B cell (primary cell): ENCODE data around the gene SPOP. TPM values are rescaled to one million over a fixed set of nuclear protein-coding genes. Genes with fewer than 3 reads are reported as not detected.

Experiments used
- ATAC-seq: fragments of 200-7000 bp; cut with Tn5 transposase; one replicate; pipeline ENCODE4 v1.10.0; 2021; ENCODE audit warnings: low read depth, mild to moderate bottlenecking, moderate number of reproducible peaks, moderate library complexity
- CTCF ChIA-PET: fragments of 350-600 bp; sonication (Branson Sonifier 250); formaldehyde crosslinking; loops from one replicate; lab custom pipeline; 2021; ENCODE audit warnings: antibody characterized with exemption, inconsistent platforms; lab: Charles Lee
- POLR2A ChIA-PET: fragments of 350-600 bp; sonication (Branson Sonifier 250); formaldehyde crosslinking; loops from one replicate; lab custom pipeline; 2021; ENCODE audit warnings: antibody characterized with exemption; lab: Charles Lee
- DNase-seq: peaks from one replicate; pipeline ENCODE4 v3.0.0; 2013
- H2AFZ ChIP-seq: 2 replicates; pipeline ENCODE4 v1.6.1; 2012; ENCODE audit warnings: mild to moderate bottlenecking, low read depth, low read length; ENCODE audit not compliant: insufficient read depth, poor library complexity, severe bottlenecking
- H3K27ac ChIP-seq, 2 donors: 1 replicate in 1 of 2; 2 replicates in 1 of 2; pipeline ENCODE4 v1.5.1; 2012 to 2013; ENCODE audit warnings: low read length in 2 of 2, mild to moderate bottlenecking in 2 of 2, moderate library complexity in 1 of 2
- H3K27me3 ChIP-seq, 4 experiments: fragments of 200-600 bp in 1 of 4; sonication (generic) in 1 of 4; replicated peaks in 1 of 4; 1 replicate in 2 of 4; 2 replicates in 2 of 4; pipeline versions ENCODE4 v1.6.1 to v1.7.0; 2013 to 2016; ENCODE audit warnings: low read length in 3 of 4, mild to moderate bottlenecking in 2 of 4, mixed read lengths in 1 of 4, moderate library complexity in 1 of 4; ENCODE audit not compliant: insufficient read depth in 4 of 4, control insufficient read depth in 3 of 4; ENCODE audit errors: control extremely low read depth in 1 of 4
- H3K36me3 ChIP-seq, 2 experiments: replicated peaks in 1 of 2; 1 replicate in 1 of 2; 2 replicates in 1 of 2; pipeline versions ENCODE4 v1.6.1 to v1.7.1; 2013; ENCODE audit warnings: low read length in 1 of 2; ENCODE audit not compliant: insufficient read depth in 2 of 2, control insufficient read depth in 1 of 2; ENCODE audit errors: control extremely low read depth in 1 of 2, extremely low read depth in 1 of 2
- H3K4me1 ChIP-seq, 2 donors: fragments of 200-600 bp in 1 of 2; sonication (generic) in 1 of 2; 1 replicate in 1 of 2; 2 replicates in 1 of 2; pipeline versions ENCODE4 v1.5.1 to v1.6.1; 2013 to 2017; ENCODE audit warnings: low read length in 2 of 2; ENCODE audit not compliant: control insufficient read depth in 2 of 2, insufficient read depth in 2 of 2
- H3K4me2 ChIP-seq: replicated peaks from 2 replicates; pipeline ENCODE3; 2012; ENCODE audit warnings: mild to moderate bottlenecking, low read depth, low read length; ENCODE audit not compliant: poor library complexity, severe bottlenecking
- H3K4me3 ChIP-seq, 5 experiments: fragments of 200-600 bp in 1 of 5; sonication (generic) in 1 of 5; 1 replicate in 3 of 5; 2 replicates in 2 of 5; pipeline versions ENCODE4 v1.5.1 to v1.7.0; 2011 to 2016; ENCODE audit warnings: low read length in 4 of 5, mild to moderate bottlenecking in 4 of 5, low read depth in 2 of 5, control low read depth in 1 of 5, moderate library complexity in 1 of 5; ENCODE audit not compliant: insufficient read depth in 1 of 5; ENCODE audit errors: control extremely low read depth in 1 of 5, extremely low read depth in 1 of 5
- H3K79me2 ChIP-seq: fragments of 200-600 bp; sonication (generic); one replicate; pipeline ENCODE4 v1.6.0; 2016; ENCODE audit warnings: low read length; ENCODE audit not compliant: control insufficient read depth, insufficient read depth
- H3K9ac ChIP-seq: fragments of 200-600 bp; sonication (generic); 2 replicates; pipeline ENCODE4 v1.6.1; 2017; ENCODE audit warnings: mild to moderate bottlenecking, low read length, moderate library complexity
- H3K9me3 ChIP-seq, 3 donors: one replicate each; pipeline versions ENCODE4 v1.6.1 to v1.7.1; 2013; ENCODE audit warnings: low read length in 2 of 3; ENCODE audit not compliant: control insufficient read depth in 2 of 3, insufficient read depth in 1 of 3; ENCODE audit errors: control extremely low read depth in 1 of 3
- H4K20me1 ChIP-seq: 2 replicates; pipeline ENCODE4 v1.6.0; 2012; ENCODE audit warnings: mild to moderate bottlenecking, low read length; ENCODE audit not compliant: insufficient read depth, control insufficient read depth, poor library complexity, severe bottlenecking
- H3K27ac Mint-ChIP-seq: one replicate; pipeline ENCODE4 v1.8.0; 2021; ENCODE audit warnings: mixed read lengths
- H3K27me3 Mint-ChIP-seq: one replicate; pipeline ENCODE4 v1.8.0; 2021; ENCODE audit warnings: mixed read lengths
- H3K4me1 Mint-ChIP-seq: one replicate; pipeline ENCODE4 v1.8.0; 2021; ENCODE audit warnings: mixed read lengths
- H3K4me3 Mint-ChIP-seq: one replicate; pipeline ENCODE4 v1.8.0; 2021; ENCODE audit warnings: mixed read lengths
- H3K9me3 Mint-ChIP-seq: one replicate; pipeline ENCODE4 v1.8.0; 2022; ENCODE audit warnings: mixed read lengths; ENCODE audit not compliant: insufficient read depth
- EZH2 ChIP-seq: IDR thresholded peaks from 2 replicates; pipeline ENCODE4 v1.6.1; 2012; ENCODE audit warnings: borderline replicate concordance, low read depth, mild to moderate bottlenecking, moderate library complexity, low read length; ENCODE audit not compliant: insufficient read depth, poor library complexity, severe bottlenecking
- WGBS: methylation state at CpG from one replicate; pipeline ENCODE4 v1.1.5; 2013; ENCODE audit warnings: missing lambda C conversion rate; ENCODE audit not compliant: insufficient coverage; 5-methylcytosine and 5-hydroxymethylcytosine counted together
- intact Hi-C: fragments of 100-400 bp; cut with micrococcal nuclease; formaldehyde crosslinking; loops from one replicate; pipeline ENCODE4 v1.10.0; 2022
- polyA plus RNA-seq: library from polyadenylated mRNA; depleted of rRNA; stranded (reverse); fragments of >200 nt; gene quantifications from 2 replicates; pipeline ENCODE4 v1.2.3, GENCODE V29; 2012
- total RNA-seq, 2 donors: library from RNA; stranded (reverse); fragments of 120-200 nt in 1 of 2; gene quantifications; 1 replicate in 1 of 2; 2 replicates in 1 of 2; pipeline versions ENCODE4 v1.2.3 to v1.2.4, GENCODE V29; 2013 to 2022
- TF ChIP-seq, protein P1 (sequence below): fragments of 200-600 bp; IDR thresholded peaks from one replicate; pipeline ENCODE4 v1.8.0; 2022; ENCODE audit warnings: antibody characterized with exemption, mild to moderate bottlenecking

SPOP gene
- total and polyA plus RNA-seq, 2 donors (not counting 1 experiment from before 2014, with no cell fraction given): 27.0 to 72.1 TPM

- H4K20me1 ChIP-seq: peaks cover 84% of the 10 kb centered on the region
- TF ChIP-seq, protein P1, sequence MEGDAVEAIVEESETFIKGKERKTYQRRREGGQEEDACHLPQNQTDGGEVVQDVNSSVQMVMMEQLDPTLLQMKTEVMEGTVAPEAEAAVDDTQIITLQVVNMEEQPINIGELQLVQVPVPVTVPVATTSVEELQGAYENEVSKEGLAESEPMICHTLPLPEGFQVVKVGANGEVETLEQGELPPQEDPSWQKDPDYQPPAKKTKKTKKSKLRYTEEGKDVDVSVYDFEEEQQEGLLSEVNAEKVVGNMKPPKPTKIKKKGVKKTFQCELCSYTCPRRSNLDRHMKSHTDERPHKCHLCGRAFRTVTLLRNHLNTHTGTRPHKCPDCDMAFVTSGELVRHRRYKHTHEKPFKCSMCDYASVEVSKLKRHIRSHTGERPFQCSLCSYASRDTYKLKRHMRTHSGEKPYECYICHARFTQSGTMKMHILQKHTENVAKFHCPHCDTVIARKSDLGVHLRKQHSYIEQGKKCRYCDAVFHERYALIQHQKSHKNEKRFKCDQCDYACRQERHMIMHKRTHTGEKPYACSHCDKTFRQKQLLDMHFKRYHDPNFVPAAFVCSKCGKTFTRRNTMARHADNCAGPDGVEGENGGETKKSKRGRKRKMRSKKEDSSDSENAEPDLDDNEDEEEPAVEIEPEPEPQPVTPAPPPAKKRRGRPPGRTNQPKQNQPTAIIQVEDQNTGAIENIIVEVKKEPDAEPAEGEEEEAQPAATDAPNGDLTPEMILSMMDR: no peak
- TF ChIP-seq EZH2: no peak
- Mint-ChIP-seq H3K27ac (no peak overlapping the region), H3K4me3 (no peak overlapping the region), H3K9me3 (no peaks in the 10 kb centered on the region), H3K27me3 (no peaks in the 10 kb centered on the region), H3K4me1 (peaks cover 16% of the 10 kb centered on the region)
- H3K9me3 ChIP-seq: peaks cover 0 to 1% (median 0%) of the 10 kb centered on the region in 3 donors
- DNase-seq (no peak), ATAC-seq (no peak)
- no peaks in the 10 kb centered on the region for H3K27me3 ChIP-seq
- H3K79me2 ChIP-seq: peaks cover 96% of the 10 kb centered on the region
- intact Hi-C loops: no loop called here
- peaks cover 0 to 5% of the 10 kb centered on the region in 2 experiments for H3K36me3 ChIP-seq
- no peak overlapping the region for H3K4me3 ChIP-seq
- H3K27ac ChIP-seq: no peak overlapping the region
- ChIA-PET CTCF (no interaction called here), POLR2A (no interaction called here)
- 100% methylated on average over 5 of the region's 5 CpGs for WGBS
- H2AFZ ChIP-seq: no peak overlapping the region
- H3K4me2 ChIP-seq: no peak overlapping the region
- H3K4me1 ChIP-seq: no peaks in the 10 kb centered on the region
- no peak overlapping the region for H3K9ac ChIP-seq
Measured at GRCh38 chr17:49638818-49639217, 39.1 kb downstream of the SPOP start.

GRCh38 chr17:49637739-49638138, 40.2 kb downstream of the SPOP start:
- peaks cover 83% of the 10 kb centered on the region for H4K20me1 ChIP-seq
- TF ChIP-seq, protein P1: no peak
- TF ChIP-seq EZH2: no peak
- H3K36me3 ChIP-seq: peaks cover 0 to 6% of the 10 kb centered on the region in 2 experiments
- H3K27ac ChIP-seq: no peak overlapping the region
- CTCF ChIA-PET: interaction anchor here (1.2 kb wide), 1 partner anchor 9 kb away, joined by 3 read pairs; no protein-coding TSS in a partner anchor
- no peak overlapping the region for H3K4me3 ChIP-seq
- no peaks in the 10 kb centered on the region for H3K9me3 Mint-ChIP-seq
- no peak for ATAC-seq
- H3K9me3 ChIP-seq: peaks cover 0 to 1% (median 0%) of the 10 kb centered on the region in 3 donors
- POLR2A ChIA-PET: interaction anchor here (0.6 kb wide), 1 partner anchor 65 kb away, joined by 3 read pairs; no protein-coding TSS in a partner anchor
- DNase-seq: no peak
- no peak overlapping the region for H3K4me2 ChIP-seq
- H3K79me2 ChIP-seq: peaks cover 96% of the 10 kb centered on the region
- no CpG with 5 or more reads among the region's 1 CpG for WGBS
- H3K4me1 Mint-ChIP-seq: peaks cover 13% of the 10 kb centered on the region
- no peak overlapping the region for H3K9ac ChIP-seq
- no peak overlapping the region for H3K27ac Mint-ChIP-seq
- no peak overlapping the region for H3K4me3 Mint-ChIP-seq
- no peaks in the 10 kb centered on the region for H3K27me3 Mint-ChIP-seq
- H3K27me3 ChIP-seq: no peaks in the 10 kb centered on the region
- H3K4me1 ChIP-seq: no peaks in the 10 kb centered on the region
- intact Hi-C loops: no loop called here
- no peak overlapping the region for H2AFZ ChIP-seq
